ENCODE data around the gene BTBD10.

The BTBD10 gene

DNA sequence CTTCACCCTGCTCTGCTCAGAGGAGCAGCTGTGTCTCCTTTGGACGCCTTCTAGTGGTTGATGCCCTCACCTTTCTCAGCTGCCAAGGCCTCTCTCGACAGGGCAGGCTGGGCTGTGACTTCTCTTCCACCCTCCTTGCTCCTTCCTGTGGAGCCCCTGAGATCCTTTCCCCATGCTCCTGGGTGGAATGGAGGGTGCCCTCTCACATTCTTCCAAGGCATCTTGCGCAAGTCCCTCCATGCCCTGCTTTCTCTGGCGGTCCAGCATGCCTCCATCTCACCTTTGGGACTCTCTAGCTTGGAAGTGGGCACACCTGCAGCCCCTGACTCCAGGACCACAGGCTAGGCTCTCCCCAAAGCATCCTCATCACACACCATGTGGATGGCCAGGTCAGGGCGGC, 116.6 kb downstream of the BTBD10 start:
- TF ChIP-seq ZNF274 (IDR thresholded peaks at IDR 0.05; ENCODE audit: low read depth, low read length), result no peak
- no peak overlapping the region for H3K4me3 ChIP-seq (ENCODE audit: low read length)

- TF ChIP-seq ZNF274 (IDR thresholded peaks at IDR 0.05; ENCODE audit: low read depth, low read length), result no peak
- H3K4me3 ChIP-seq (ENCODE audit: low read length), result no peak overlapping the region
Observed at GRCh38 chr11:13344818-13345217, 118.2 kb downstream of the BTBD10 start.

GRCh38 chr11:13343931-13344717, 118.9 kb downstream of the BTBD10 start:
- no peak overlapping the region for H3K4me3 ChIP-seq (ENCODE audit: low read length)
- no peak for TF ChIP-seq ZNF274 (IDR thresholded peaks at IDR 0.05; ENCODE audit: low read depth, low read length)

DNA sequence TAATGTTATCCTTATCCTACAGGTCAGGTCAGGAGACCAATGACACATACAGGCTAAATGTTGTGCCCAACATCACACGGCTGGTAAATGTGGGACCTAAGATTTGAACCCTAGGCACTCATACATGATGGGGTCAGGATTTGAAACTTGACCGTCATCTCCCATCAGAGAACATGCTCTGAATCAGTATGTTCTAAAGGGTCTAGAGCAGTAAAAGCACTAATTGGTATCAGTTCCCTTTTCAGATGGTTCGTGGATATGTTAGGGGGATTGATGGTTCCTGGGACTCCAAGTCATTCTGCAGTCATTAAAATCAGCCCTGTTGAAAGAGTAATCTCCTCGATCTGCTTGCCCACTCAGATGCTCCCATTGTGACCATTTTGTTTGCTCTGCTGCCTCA, 120.0 kb downstream of the BTBD10 start:
- no peak overlapping the region for H3K4me3 ChIP-seq (ENCODE audit: low read length)
- TF ChIP-seq ZNF274 (IDR thresholded peaks at IDR 0.05; ENCODE audit: low read depth, low read length), result no peak

DNA sequence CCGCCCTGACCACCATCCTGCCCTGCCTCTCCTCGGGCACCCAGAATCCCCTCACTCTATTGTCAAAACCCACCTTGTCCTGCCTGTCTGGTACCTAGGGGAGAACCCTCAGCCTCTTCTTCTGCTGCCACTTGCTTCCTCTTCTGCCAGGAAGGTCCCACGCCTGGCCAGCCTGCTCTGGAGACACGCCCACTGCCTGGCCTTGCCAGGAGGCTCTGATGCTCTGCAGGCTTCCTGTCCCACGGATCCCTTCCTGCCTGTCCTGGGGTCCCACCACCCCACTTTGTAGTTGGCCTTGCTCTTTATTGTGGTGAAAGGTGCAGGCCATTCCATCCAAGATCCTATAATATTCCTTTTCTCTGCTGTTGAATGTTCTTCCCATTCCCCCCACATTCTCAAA, 122.0 kb downstream of the BTBD10 start:
- H3K4me3 ChIP-seq (ENCODE audit: low read length), result no peak overlapping the region
- TF ChIP-seq ZNF274 (IDR thresholded peaks at IDR 0.05; ENCODE audit: low read depth, low read length), result no peak

DNA sequence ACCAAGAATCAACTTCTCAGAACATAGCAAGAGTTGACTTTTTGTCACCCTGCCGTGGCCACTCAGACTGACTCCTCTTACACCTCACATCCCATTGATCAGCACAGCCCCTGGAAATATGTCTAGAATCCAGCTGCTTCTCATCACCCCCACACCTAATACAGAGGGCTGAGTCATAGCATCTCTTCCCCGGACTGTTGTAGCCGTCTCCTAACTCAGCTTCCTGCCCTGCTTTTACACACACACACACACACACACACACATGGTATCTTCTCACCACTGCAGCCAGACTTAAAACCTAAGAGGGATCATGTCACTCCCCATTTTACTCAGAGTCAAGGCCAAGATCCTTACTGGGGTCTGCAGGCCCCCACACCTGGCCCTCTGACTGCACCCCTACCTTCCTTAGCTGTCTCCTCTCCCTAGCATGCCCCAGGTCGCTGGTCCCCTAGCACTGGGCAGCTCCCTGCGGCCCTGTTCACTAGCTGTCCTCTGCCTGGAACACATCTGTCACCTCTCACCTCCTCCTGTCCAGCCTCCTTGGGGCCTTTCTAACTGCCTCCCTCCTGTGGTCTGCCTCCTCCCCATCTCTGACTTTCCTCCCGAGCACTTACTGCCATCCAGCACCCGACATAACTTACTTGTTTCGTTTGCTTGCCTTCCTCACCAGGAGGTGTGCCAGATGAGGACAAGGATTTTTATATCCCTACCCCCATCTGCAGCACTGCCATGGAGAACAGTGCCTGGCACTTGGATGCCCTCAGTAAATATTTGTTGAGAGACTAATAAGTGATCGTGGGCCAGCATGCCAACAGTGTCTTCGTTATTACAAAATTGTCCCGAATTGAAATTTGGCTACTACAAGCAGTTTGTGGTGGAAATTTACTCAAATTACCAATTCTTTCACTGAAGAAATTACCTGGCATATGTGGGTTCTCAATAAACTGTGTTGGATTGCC, 123.5 kb downstream of the BTBD10 start:
- no peak for TF ChIP-seq ZNF274 (IDR thresholded peaks at IDR 0.05; ENCODE audit: low read depth, low read length)
- no peak overlapping the region for H3K4me3 ChIP-seq (ENCODE audit: low read length)

GRCh38 chr11:13338427-13339069, 124.5 kb downstream of the BTBD10 start:
- peak overlapping the region; percentile 7; the same call in 1 of the 2 replicates for H3K4me3 ChIP-seq (ENCODE audit: low read length)
- no peak for TF ChIP-seq ZNF274 (IDR thresholded peaks at IDR 0.05; ENCODE audit: low read depth, low read length)

DNA sequence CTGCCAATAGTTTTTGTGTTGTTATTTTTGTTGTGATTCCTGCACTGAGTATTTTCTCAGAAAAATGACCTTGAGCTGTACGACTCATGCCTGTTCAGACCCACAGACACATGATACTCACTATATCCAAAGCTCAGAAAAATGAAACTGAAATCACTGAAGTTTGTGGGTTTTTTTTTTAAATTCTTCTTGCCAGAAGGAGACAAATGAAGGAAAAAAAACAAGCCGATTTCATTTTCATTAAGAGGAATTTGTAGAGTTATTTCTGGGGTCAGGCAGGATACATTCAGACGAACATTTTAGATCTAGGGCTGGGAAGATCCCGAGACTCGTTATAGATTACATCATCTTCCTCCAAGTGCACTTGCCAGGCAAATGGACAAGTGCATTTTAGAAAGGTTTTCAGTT, 125.0 kb downstream of the BTBD10 start:
- TF ChIP-seq ZNF274 (IDR thresholded peaks at IDR 0.05; ENCODE audit: low read depth, low read length), result no peak
- H3K4me3 ChIP-seq (ENCODE audit: low read length), result peak overlapping the region; percentile 7; the same call in 1 of the 2 replicates
